HepG2 (cell line): ENCODE measurements around the gene ST8SIA4. TPM values are rescaled to one million over a fixed set of nuclear protein-coding genes. Genes with fewer than 3 reads are reported as not detected.

Experiments
- ATAC-seq: fragments of 200-7000 bp; cut with Tn5 transposase; 3 replicates; pipeline ENCODE4 v1.9.1; 2020; ENCODE audit warnings: mild to moderate bottlenecking, moderate library complexity
- BruUV-seq: library from RNA; stranded (reverse); fragments of 400-500 nt; replicated peaks from 2 replicates; lab custom pipeline; 2021; lab: Mats Ljungman, UMichigan
- CTCF ChIA-PET: fragments of 300-600 bp; formaldehyde crosslinking; extraction: SDS; loops from one replicate; lab custom pipeline; 2021; ENCODE audit warnings: low total read pairs, inconsistent platforms, low intra/inter-chr PET ratio; lab: Yijun Ruan, JAX
- POLR2A ChIA-PET: fragments of 350-600 bp; sonication (Branson Sonifier 250); formaldehyde crosslinking; loops from one replicate; lab custom pipeline; 2020; ENCODE audit warnings: antibody characterized with exemption, inconsistent platforms; lab: Yijun Ruan, JAX
- DNase-seq: peaks from one replicate; pipeline ENCODE4 v3.0.0-alpha.2; 2015; ENCODE audit warnings: low spot score
- FAIRE-seq: peaks from 3 replicates; lab custom pipeline; 2011; peaks lifted over from hg19 to GRCh38; lab: Jason Lieb, UNC
- H2AFZ ChIP-seq: one replicate; pipeline ENCODE4 v1.6.1; 2011; ENCODE audit warnings: low read length, inconsistent platforms
- H3K27ac ChIP-seq: fragments of 300-600 bp; 3 replicates; pipeline ENCODE4 v1.8.0; 2011; ENCODE audit warnings: mixed run types, mild to moderate bottlenecking, mixed read lengths, low read length, inconsistent platforms; ENCODE audit not compliant: insufficient read depth; ENCODE audit errors: extremely low read length
- H3K27me3 ChIP-seq, 2 experiments: fragments of 200-600 bp in 1 of 2; 2 replicates in 1 of 2; 3 replicates in 1 of 2; pipeline versions ENCODE4 v1.6.0 to v1.8.0; 2011; ENCODE audit warnings: low read length in 2 of 2, mild to moderate bottlenecking in 2 of 2, moderate library complexity in 2 of 2, inconsistent platforms in 1 of 2; ENCODE audit not compliant: insufficient read depth in 2 of 2, control insufficient read depth in 1 of 2
- H3K36me3 ChIP-seq, 2 experiments: fragments of 200-600 bp in 1 of 2; replicated peaks in 1 of 2; 2 replicates in 1 of 2; 3 replicates in 1 of 2; pipeline versions ENCODE4 v1.5.1 to v1.8.0; 2011; ENCODE audit warnings: low read length in 2 of 2, inconsistent platforms in 1 of 2; ENCODE audit not compliant: insufficient read depth in 2 of 2, control insufficient read depth in 1 of 2
- H3K4me1 ChIP-seq: 2 replicates; pipeline ENCODE4 v1.5.1; 2012; ENCODE audit warnings: low read length, inconsistent platforms; ENCODE audit not compliant: insufficient read depth
- H3K4me2 ChIP-seq: 2 replicates; pipeline ENCODE4 v1.6.0; 2011; ENCODE audit warnings: low read depth, low read length, inconsistent platforms
- H3K4me3 ChIP-seq, 3 experiments: fragments of 200-600 bp in 1 of 3; sonication (generic), shearing (Covaris generic) in 1 of 3; replicated peaks in 1 of 3; 2 replicates each; pipeline ENCODE4 v1.5.1; 2011 to 2016; ENCODE audit warnings: low read length in 3 of 3, inconsistent platforms in 2 of 3, low read depth in 2 of 3, mild to moderate bottlenecking in 2 of 3, control low read depth in 1 of 3, mixed read lengths in 1 of 3; ENCODE audit not compliant: insufficient read depth in 1 of 3
- H3K79me2 ChIP-seq: one replicate; pipeline ENCODE4 v1.6.1; 2011; ENCODE audit warnings: low read length, inconsistent platforms; ENCODE audit not compliant: insufficient read depth
- H3K9ac ChIP-seq: 2 replicates; pipeline ENCODE4 v1.6.0; 2011; ENCODE audit warnings: mild to moderate bottlenecking, low read depth, low read length, inconsistent platforms; ENCODE audit not compliant: insufficient read depth
- H3K9me3 ChIP-seq: 2 replicates; pipeline ENCODE4 v1.5.1; 2012; ENCODE audit warnings: mild to moderate bottlenecking, low read length
- H4K20me1 ChIP-seq: 2 replicates; pipeline ENCODE4 v1.6.0; 2011; ENCODE audit warnings: inconsistent platforms, mild to moderate bottlenecking, low read length, moderate library complexity; ENCODE audit not compliant: insufficient read depth
- ARID4A ChIP-seq: sonication (generic); formaldehyde crosslinking; IDR thresholded peaks from 2 replicates; pipeline ENCODE4 v1.5.0; 2020; ENCODE audit warnings: mild to moderate bottlenecking, missing genetic modification reagents, borderline replicate concordance
- BRCA1 ChIP-seq: sonication (generic); formaldehyde crosslinking; IDR thresholded peaks from 2 replicates; pipeline ENCODE4 v1.4.0; 2020; ENCODE audit warnings: missing genetic modification reagents
- EP300 ChIP-seq, 3 experiments: sonication (generic) in 1 of 3; formaldehyde crosslinking in 1 of 3; IDR thresholded peaks; 2 replicates each; pipeline versions ENCODE4 v1.5.1 to v1.6.1; 2011 to 2020; ENCODE audit warnings: low read depth in 2 of 3, low read length in 2 of 3, borderline replicate concordance in 1 of 3, improper control_type of control experiment in 1 of 3, mild to moderate bottlenecking in 1 of 3, missing genetic modification reagents in 1 of 3, moderate library complexity in 1 of 3
- GZF1 ChIP-seq: sonication (generic); formaldehyde crosslinking; IDR thresholded peaks from 2 replicates; pipeline ENCODE4 v1.5.1; 2020; ENCODE audit warnings: mild to moderate bottlenecking, missing genetic modification reagents
- HDAC1 ChIP-seq: sonication (generic); formaldehyde crosslinking; IDR thresholded peaks from 2 replicates; pipeline ENCODE4 v1.5.1; 2020; ENCODE audit warnings: mild to moderate bottlenecking, missing genetic modification reagents
- MAF1 ChIP-seq: sonication (generic); formaldehyde crosslinking; IDR thresholded peaks from 2 replicates; pipeline ENCODE4 v1.5.0; 2020; ENCODE audit warnings: missing genetic modification reagents, borderline replicate concordance
- MED1 ChIP-seq: sonication (generic); formaldehyde crosslinking; IDR thresholded peaks from 2 replicates; pipeline ENCODE4 v1.4.0; 2020; ENCODE audit warnings: missing genetic modification reagents
- PHB2 ChIP-seq: fragments of 450-650 bp; IDR thresholded peaks from 2 replicates; pipeline ENCODE4 v1.6.1; 2018; ENCODE audit not compliant: partially characterized antibody
- SIN3A ChIP-seq: IDR thresholded peaks from 2 replicates; pipeline ENCODE4 v1.6.1; 2011; ENCODE audit warnings: low read depth, mild to moderate bottlenecking, control low read depth, low read length, borderline replicate concordance
- SOX13 ChIP-seq, 3 experiments: fragments of 450-650 bp in 1 of 3; sonication (generic) in 1 of 3; formaldehyde crosslinking in 1 of 3; IDR thresholded peaks in 2 of 3; conservative IDR thresholded peaks in 1 of 3; 2 replicates each; pipeline versions ENCODE4 v1.5.0 to v1.6.1; 2016 to 2020; ENCODE audit warnings: antibody characterized with exemption in 1 of 3, mild to moderate bottlenecking in 1 of 3, missing compliant biosample characterization in 1 of 3, missing genetic modification reagents in 1 of 3, moderate library complexity in 1 of 3
- USF2 ChIP-seq, 2 experiments: sonication (generic) in 1 of 2; formaldehyde crosslinking in 1 of 2; IDR thresholded peaks; 2 replicates each; pipeline versions ENCODE4 v1.5.1 to v1.6.1; 2011 to 2020; ENCODE audit warnings: borderline replicate concordance in 1 of 2, low read depth in 1 of 2, low read length in 1 of 2, mild to moderate bottlenecking in 1 of 2, missing genetic modification reagents in 1 of 2, moderate library complexity in 1 of 2
- ZNF17 ChIP-seq: sonication (generic); formaldehyde crosslinking; IDR thresholded peaks from 2 replicates; pipeline ENCODE4 v1.5.0; 2020; ENCODE audit warnings: mild to moderate bottlenecking, missing genetic modification reagents
- ZNF230 ChIP-seq: sonication (generic); formaldehyde crosslinking; IDR thresholded peaks from 2 replicates; pipeline ENCODE4 v1.4.0; 2020; ENCODE audit warnings: mild to moderate bottlenecking, missing genetic modification reagents
- ZNF616 ChIP-seq: sonication (generic); formaldehyde crosslinking; IDR thresholded peaks from 2 replicates; pipeline ENCODE4 v1.5.0; 2020; ENCODE audit warnings: low read depth, mild to moderate bottlenecking, missing genetic modification reagents
- WGBS: methylation state at CpG from one replicate; pipeline ENCODE4 v1.1.6; 2017; ENCODE audit warnings: low lambda C conversion rate; 5-methylcytosine and 5-hydroxymethylcytosine counted together
- in situ Hi-C: cut with HindIII; loops from 2 replicates; pipeline ENCODE4 v1.10.0; 2017; ENCODE audit warnings: low pct_unique_long_range_greater_than_20kb; ENCODE audit not compliant: extremely low pct_ligation_motif_present
- intact Hi-C: fragments of 100-400 bp; cut with micrococcal nuclease; formaldehyde crosslinking; loops from one replicate; pipeline ENCODE4 v1.10.0; 2022; ENCODE audit not compliant: unreplicated experiment
- polyA plus RNA-seq, 8 experiments: library from polyadenylated mRNA; depleted of rRNA in 3 of 8; stranded (reverse) in 7 of 8; unstranded in 1 of 8; fragments of >200 nt; fragmentation: Illumina TruSeq in 4 of 8; extraction: Trizol in 4 of 8; gene quantifications; 2 replicates each; pipeline versions ENCODE4 v1.2.1 to v1.2.3, GENCODE V29; 2011 to 2016; ENCODE audit warnings: low read depth in 4 of 8, missing spikeins in 1 of 8, mixed read lengths in 1 of 8; ENCODE audit not compliant: insufficient read depth in 1 of 8
- total RNA-seq, 5 experiments: library from RNA; depleted of rRNA; stranded (reverse); fragments of >200 nt; fragmentation: Illumina TruSeq; extraction: Trizol; gene quantifications; 2 replicates each; pipeline ENCODE4 v1.2.3, GENCODE V29; 2016; ENCODE audit warnings: low read depth in 1 of 5

Gene ST8SIA4
- total and polyA plus RNA-seq, 2 of the 13 experiments (the other 11 are each of a cell fraction or from before 2014, with no cell fraction given), result not detected

- Histone ChIP-seq H3K36me3 (no peaks in the 10 kb centered on the region), H3K27me3 (peaks cover under 1 to 2% of the 10 kb centered on the region in 2 experiments; a peak in 4 of 5 replicates), H3K79me2 (no peaks in the 10 kb centered on the region), H4K20me1 (no peaks in the 10 kb centered on the region; the same call in 1 of the 2 replicates), H2AFZ (no peak overlapping the region), H3K4me2 (no peak overlapping the region), H3K27ac (no peak overlapping the region), H3K4me1 (no peaks in the 10 kb centered on the region), H3K4me3 (no peak overlapping the region), H3K9ac (no peak overlapping the region), H3K9me3 (no peaks in the 10 kb centered on the region)
- no peak for TF ChIP-seq EP300 (IDR thresholded peaks at IDR 0.05; ENCODE audit: low read depth in 2 of 2, low read length in 2 of 2)
- no peak for TF ChIP-seq EP300 (CRISPR knock-in tag; IDR thresholded peaks at IDR 0.05; ENCODE audit: borderline replicate concordance)
- no peak for TF ChIP-seq SOX13 (IDR thresholded peaks at IDR 0.05)
- TF ChIP-seq SOX13 (CRISPR knock-in tag; conservative IDR thresholded peaks at IDR 0.05 in 1 of 2, IDR thresholded peaks at IDR 0.05 in 1 of 2), result no peak
- no peak for TF ChIP-seq ZNF616 (CRISPR knock-in tag)
- TF ChIP-seq SIN3A, result no peak
- TF ChIP-seq ZNF230, result no peak
- TF ChIP-seq GZF1, result no peak
- no peak for TF ChIP-seq PHB2
- no peak for TF ChIP-seq BRCA1 (CRISPR knock-in tag)
- TF ChIP-seq ARID4A (CRISPR knock-in tag), result no peak
- TF ChIP-seq ZNF17 (CRISPR knock-in tag), result no peak
- TF ChIP-seq USF2 (IDR thresholded peaks at IDR 0.05; ENCODE audit: low read depth, low read length), result no peak
- no peak for TF ChIP-seq USF2 (CRISPR knock-in tag; IDR thresholded peaks at IDR 0.05; ENCODE audit: borderline replicate concordance)
- no peak for TF ChIP-seq HDAC1 (CRISPR knock-in tag)
- TF ChIP-seq MED1 (CRISPR knock-in tag), result no peak
- no peak for TF ChIP-seq MAF1
- CTCF ChIA-PET, result no interaction called here
- DNase-seq (no peak), FAIRE-seq (no peak), ATAC-seq (no peak)
- in situ Hi-C loops (no loop called here), intact Hi-C loops (no loop called here)
- POLR2A ChIA-PET, result no interaction called here
- WGBS, result 0% methylated on average over 2 of the region's 2 CpGs
- BruUV-seq, result no TSS peak
Observed at GRCh38 chr5:100896054-100896453, 7.0 kb downstream of the ST8SIA4 start.
